ENCODE data around the gene DHCR7.

The DHCR7 gene

GRCh38 chr11:71385091-71385490, 63.1 kb downstream of the DHCR7 start:
- TF ChIP-seq, protein P1, sequence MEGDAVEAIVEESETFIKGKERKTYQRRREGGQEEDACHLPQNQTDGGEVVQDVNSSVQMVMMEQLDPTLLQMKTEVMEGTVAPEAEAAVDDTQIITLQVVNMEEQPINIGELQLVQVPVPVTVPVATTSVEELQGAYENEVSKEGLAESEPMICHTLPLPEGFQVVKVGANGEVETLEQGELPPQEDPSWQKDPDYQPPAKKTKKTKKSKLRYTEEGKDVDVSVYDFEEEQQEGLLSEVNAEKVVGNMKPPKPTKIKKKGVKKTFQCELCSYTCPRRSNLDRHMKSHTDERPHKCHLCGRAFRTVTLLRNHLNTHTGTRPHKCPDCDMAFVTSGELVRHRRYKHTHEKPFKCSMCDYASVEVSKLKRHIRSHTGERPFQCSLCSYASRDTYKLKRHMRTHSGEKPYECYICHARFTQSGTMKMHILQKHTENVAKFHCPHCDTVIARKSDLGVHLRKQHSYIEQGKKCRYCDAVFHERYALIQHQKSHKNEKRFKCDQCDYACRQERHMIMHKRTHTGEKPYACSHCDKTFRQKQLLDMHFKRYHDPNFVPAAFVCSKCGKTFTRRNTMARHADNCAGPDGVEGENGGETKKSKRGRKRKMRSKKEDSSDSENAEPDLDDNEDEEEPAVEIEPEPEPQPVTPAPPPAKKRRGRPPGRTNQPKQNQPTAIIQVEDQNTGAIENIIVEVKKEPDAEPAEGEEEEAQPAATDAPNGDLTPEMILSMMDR (IDR thresholded peaks at IDR 0.05; ENCODE audit: extremely low read depth, insufficient read depth, missing control alignments): no peak
- in situ Hi-C loops (cut with MboI; ENCODE audit: low pct_unique_long_range_greater_than_20kb, low sequenced_read_pairs, unreplicated experiment): no loop called here

GRCh38 chr11:71384561-71384960, 63.6 kb downstream of the DHCR7 start:
- no peak for DNase-seq (ENCODE audit: low spot score)
- TF ChIP-seq, protein P1 (IDR thresholded peaks at IDR 0.05; ENCODE audit: extremely low read depth, insufficient read depth, missing control alignments): no peak
- in situ Hi-C loops (cut with MboI; ENCODE audit: low pct_unique_long_range_greater_than_20kb, low sequenced_read_pairs, unreplicated experiment): no loop called here

More at GRCh38 chr11:71385091-71385490, 63.1 kb downstream of the DHCR7 start:
- no peak for DNase-seq (ENCODE audit: low spot score)

Data from GM13977 (cell line).